HG03060 (cell line): ENCODE data around the gene BARD1.

Experiments
- ATAC-seq: cut with Tn5 transposase; IDR thresholded peaks from one replicate; pipeline ENCODE4 v1.9.1; 2021; ENCODE audit warnings: low read depth, moderate number of reproducible peaks; ENCODE audit not compliant: unreplicated experiment

The BARD1 gene

GRCh38 chr2:214679736-214680135 lies 129.7 kb downstream of the BARD1 start:
- no peak for ATAC-seq

GRCh38 chr2:214676421-214677089 lies 132.9 kb downstream of the BARD1 start:
- ATAC-seq: no peak
